ENCODE measurements around the gene UIMC1.

The UIMC1 gene

DNA sequence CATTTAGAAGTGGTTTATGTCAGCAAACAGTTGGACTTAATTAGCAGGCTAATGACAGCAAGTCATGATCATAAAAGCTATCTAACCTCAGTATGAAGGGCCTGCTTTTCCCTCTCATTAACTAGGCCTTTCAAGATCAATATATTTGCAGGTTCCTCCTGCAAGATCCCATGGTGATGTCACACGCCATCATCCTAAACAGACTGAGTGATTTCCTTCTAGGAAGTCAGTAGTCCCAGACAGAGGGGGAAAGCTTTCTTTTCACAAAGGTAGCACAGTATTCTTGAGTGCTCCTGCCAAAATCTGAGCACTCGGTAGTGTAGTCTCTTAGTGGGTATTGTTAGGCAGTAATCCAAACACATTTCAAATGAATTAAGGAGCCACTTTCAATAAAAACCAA, 52.5 kb downstream of the UIMC1 start (continued):
- TF ChIP-seq ZNF830 (tag by site-specific recombination; IDR thresholded peaks at IDR 0.05; ENCODE audit: low read depth) (no peak), ZNF623 (tag by site-specific recombination; IDR thresholded peaks at IDR 0.05) (no peak), ZNF223 (tag by site-specific recombination; IDR thresholded peaks at IDR 0.05) (no peak), ZNF654 (tag by site-specific recombination; IDR thresholded peaks at IDR 0.05; ENCODE audit: low read depth) (no peak), ZNF350 (tag by site-specific recombination; IDR thresholded peaks at IDR 0.05) (no peak), SP2 (tag by site-specific recombination; IDR thresholded peaks at IDR 0.05) (no peak), PRDM10 (tag by site-specific recombination; IDR thresholded peaks at IDR 0.05) (peak; percentile 81), ZNF544 (tag by site-specific recombination; IDR thresholded peaks at IDR 0.05) (no peak), ZNF426 (tag by site-specific recombination; IDR thresholded peaks at IDR 0.05) (no peak), KLF9 (tag by site-specific recombination; IDR thresholded peaks at IDR 0.05; ENCODE audit: low read depth) (no peak), ZNF529 (tag by site-specific recombination; IDR thresholded peaks at IDR 0.05; ENCODE audit: insufficient replicate concordance) (no peak), REPIN1 (tag by site-specific recombination; IDR thresholded peaks at IDR 0.05; ENCODE audit: low read depth) (no peak), KLF16 (tag by site-specific recombination; IDR thresholded peaks at IDR 0.05) (no peak), ZNF114 (tag by site-specific recombination; IDR thresholded peaks at IDR 0.05) (no peak), ZNF600 (tag by site-specific recombination; IDR thresholded peaks at IDR 0.05) (peak; percentile 53), TCF7L2 (IDR thresholded peaks at IDR 0.05; ENCODE audit: borderline replicate concordance, low read depth, low read length) (no peak), ZNF2 (tag by site-specific recombination; IDR thresholded peaks at IDR 0.05) (no peak), ZNF433 (tag by site-specific recombination; IDR thresholded peaks at IDR 0.05; ENCODE audit: low read depth) (no peak), ZNF366 (tag by site-specific recombination; conservative IDR thresholded peaks at IDR 0.05) (peak; percentile 61), ZNF341 (tag by site-specific recombination; IDR thresholded peaks at IDR 0.05; ENCODE audit: low read depth) (no peak), PRDM6 (tag by site-specific recombination; IDR thresholded peaks at IDR 0.05) (peak; percentile 35), ZNF585B (tag by site-specific recombination; IDR thresholded peaks at IDR 0.05) (no peak), ZNF677 (tag by site-specific recombination; IDR thresholded peaks at IDR 0.05) (no peak)
- TF ChIP-seq, protein P1, sequence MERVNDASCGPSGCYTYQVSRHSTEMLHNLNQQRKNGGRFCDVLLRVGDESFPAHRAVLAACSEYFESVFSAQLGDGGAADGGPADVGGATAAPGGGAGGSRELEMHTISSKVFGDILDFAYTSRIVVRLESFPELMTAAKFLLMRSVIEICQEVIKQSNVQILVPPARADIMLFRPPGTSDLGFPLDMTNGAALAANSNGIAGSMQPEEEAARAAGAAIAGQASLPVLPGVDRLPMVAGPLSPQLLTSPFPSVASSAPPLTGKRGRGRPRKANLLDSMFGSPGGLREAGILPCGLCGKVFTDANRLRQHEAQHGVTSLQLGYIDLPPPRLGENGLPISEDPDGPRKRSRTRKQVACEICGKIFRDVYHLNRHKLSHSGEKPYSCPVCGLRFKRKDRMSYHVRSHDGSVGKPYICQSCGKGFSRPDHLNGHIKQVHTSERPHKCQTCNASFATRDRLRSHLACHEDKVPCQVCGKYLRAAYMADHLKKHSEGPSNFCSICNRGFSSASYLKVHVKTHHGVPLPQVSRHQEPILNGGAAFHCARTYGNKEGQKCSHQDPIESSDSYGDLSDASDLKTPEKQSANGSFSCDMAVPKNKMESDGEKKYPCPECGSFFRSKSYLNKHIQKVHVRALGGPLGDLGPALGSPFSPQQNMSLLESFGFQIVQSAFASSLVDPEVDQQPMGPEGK (tag by site-specific recombination; IDR thresholded peaks at IDR 0.05): no peak
- TF ChIP-seq, protein P2, sequence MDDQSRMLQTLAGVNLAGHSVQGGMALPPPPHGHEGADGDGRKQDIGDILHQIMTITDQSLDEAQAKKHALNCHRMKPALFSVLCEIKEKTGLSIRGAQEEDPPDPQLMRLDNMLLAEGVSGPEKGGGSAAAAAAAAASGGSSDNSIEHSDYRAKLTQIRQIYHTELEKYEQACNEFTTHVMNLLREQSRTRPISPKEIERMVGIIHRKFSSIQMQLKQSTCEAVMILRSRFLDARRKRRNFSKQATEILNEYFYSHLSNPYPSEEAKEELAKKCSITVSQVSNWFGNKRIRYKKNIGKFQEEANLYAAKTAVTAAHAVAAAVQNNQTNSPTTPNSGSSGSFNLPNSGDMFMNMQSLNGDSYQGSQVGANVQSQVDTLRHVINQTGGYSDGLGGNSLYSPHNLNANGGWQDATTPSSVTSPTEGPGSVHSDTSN (CRISPR knock-in tag; IDR thresholded peaks at IDR 0.05): no peak
- TF ChIP-seq, protein P3, sequence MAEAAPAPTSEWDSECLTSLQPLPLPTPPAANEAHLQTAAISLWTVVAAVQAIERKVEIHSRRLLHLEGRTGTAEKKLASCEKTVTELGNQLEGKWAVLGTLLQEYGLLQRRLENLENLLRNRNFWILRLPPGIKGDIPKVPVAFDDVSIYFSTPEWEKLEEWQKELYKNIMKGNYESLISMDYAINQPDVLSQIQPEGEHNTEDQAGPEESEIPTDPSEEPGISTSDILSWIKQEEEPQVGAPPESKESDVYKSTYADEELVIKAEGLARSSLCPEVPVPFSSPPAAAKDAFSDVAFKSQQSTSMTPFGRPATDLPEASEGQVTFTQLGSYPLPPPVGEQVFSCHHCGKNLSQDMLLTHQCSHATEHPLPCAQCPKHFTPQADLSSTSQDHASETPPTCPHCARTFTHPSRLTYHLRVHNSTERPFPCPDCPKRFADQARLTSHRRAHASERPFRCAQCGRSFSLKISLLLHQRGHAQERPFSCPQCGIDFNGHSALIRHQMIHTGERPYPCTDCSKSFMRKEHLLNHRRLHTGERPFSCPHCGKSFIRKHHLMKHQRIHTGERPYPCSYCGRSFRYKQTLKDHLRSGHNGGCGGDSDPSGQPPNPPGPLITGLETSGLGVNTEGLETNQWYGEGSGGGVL (tag by site-specific recombination; IDR thresholded peaks at IDR 0.05): no peak
- TF ChIP-seq, protein P4, sequence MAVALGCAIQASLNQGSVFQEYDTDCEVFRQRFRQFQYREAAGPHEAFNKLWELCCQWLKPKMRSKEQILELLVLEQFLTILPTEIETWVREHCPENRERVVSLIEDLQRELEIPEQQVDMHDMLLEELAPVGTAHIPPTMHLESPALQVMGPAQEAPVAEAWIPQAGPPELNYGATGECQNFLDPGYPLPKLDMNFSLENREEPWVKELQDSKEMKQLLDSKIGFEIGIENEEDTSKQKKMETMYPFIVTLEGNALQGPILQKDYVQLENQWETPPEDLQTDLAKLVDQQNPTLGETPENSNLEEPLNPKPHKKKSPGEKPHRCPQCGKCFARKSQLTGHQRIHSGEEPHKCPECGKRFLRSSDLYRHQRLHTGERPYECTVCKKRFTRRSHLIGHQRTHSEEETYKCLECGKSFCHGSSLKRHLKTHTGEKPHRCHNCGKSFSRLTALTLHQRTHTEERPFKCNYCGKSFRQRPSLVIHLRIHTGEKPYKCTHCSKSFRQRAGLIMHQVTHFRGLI (tag by site-specific recombination; IDR thresholded peaks at IDR 0.05): no peak
- TF ChIP-seq, protein P5, sequence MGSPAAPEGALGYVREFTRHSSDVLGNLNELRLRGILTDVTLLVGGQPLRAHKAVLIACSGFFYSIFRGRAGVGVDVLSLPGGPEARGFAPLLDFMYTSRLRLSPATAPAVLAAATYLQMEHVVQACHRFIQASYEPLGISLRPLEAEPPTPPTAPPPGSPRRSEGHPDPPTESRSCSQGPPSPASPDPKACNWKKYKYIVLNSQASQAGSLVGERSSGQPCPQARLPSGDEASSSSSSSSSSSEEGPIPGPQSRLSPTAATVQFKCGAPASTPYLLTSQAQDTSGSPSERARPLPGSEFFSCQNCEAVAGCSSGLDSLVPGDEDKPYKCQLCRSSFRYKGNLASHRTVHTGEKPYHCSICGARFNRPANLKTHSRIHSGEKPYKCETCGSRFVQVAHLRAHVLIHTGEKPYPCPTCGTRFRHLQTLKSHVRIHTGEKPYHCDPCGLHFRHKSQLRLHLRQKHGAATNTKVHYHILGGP (tag by site-specific recombination; IDR thresholded peaks at IDR 0.05): peak; percentile 50; the same call in 1 of the 2 replicates

Measured in HEK293 (cell line).